ENCODE measurements around the gene DTD2. TPM values are rescaled to one million over a fixed set of nuclear protein-coding genes. Genes with fewer than 3 reads are reported as not detected.

Gene DTD2
- total RNA-seq, 2 donors from 2014 or later: 28.9 to 56.5 TPM

Other genes starting within 250 kb of the DTD2 start
- gene HECTD1, start 249.7 kb downstream of the DTD2 start, total RNA-seq: 100 to 1,000 TPM in 1 of 2 donors, 10 to 100 TPM in 1; 82.6 to 185 TPM
- 10 to 100 TPM; 39.1 to 43.6 TPM for gene HEATR5A, start 37.0 kb downstream of the DTD2 start, total RNA-seq
- not detected for gene GPR33, start 30.5 kb upstream of the DTD2 start, total RNA-seq
- gene NUBPL, start 103.9 kb upstream of the DTD2 start, total RNA-seq: 10 to 100 TPM in 1 of 2 donors, 1 to 10 TPM in 1; 9.2 to 30.0 TPM